GM04504 (cell line): ENCODE results near the gene SLC19A3.
A peak's percentile ranks its signal among the peaks of the same experiment; 100 is the strongest.
"Not testable (repeated sequence)": the region's sequence is repeated elsewhere in the genome, so short reads cannot be mapped to it uniquely, and the experiment has no call there.

Experiments used
- DNase-seq: peaks from one replicate; pipeline ENCODE4 v3.0.0-alpha.2; 2012; ENCODE audit warnings: low read depth

SLC19A3 gene

DNA sequence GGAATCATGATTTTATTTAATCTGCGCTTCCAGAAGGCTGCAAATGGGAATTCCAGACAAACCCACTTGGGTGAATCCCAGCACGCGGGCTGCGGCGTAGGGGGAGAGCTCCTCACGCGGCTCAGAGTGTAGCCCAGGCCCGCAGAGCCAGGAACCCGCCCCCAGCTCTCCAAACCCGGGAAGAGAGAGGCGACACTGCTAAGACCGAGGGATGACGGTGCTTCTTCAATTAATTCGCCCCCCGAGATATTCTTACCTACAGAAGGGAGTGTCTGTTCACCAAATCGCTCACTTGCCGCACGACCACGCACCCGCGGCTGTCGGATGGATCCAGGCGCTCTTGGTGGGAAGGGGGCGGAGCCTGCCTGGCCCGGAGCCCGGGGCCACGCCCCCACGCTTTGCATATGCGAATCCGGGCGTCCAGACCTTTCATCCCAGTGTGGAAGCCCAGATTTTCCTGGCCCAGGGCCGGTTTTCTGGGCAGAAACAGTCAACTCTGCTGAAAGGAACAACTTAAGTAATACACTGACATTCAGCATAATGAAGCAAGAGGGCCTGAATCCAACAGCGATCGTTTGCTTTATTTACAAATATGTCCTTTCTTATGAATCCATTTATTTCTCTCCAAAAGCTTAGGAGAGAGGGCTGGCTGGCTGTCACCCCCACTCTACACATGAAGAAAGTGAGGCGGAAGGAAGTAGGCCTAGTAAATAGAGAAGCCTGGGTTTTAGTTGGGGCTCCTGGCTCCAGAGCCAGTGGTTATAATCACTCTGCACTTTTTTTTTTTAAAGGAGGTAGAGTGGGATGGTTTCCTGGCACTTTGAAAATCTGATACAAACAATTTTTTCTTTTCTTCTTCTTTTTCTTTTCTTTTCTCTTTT is at the start of gene SLC19A3:
Gene SLC19A3 (minus strand): TSS at position 342 of the 881 bp plus-strand sequence. CDS start 15,710 bp downstream, outside the sequence.
- peak; percentile 34 for DNase-seq

GRCh38 chr2:227766373-227766883 is 48.6 kb upstream of the SLC19A3 start:
- peak; percentile 39 for DNase-seq

DNA sequence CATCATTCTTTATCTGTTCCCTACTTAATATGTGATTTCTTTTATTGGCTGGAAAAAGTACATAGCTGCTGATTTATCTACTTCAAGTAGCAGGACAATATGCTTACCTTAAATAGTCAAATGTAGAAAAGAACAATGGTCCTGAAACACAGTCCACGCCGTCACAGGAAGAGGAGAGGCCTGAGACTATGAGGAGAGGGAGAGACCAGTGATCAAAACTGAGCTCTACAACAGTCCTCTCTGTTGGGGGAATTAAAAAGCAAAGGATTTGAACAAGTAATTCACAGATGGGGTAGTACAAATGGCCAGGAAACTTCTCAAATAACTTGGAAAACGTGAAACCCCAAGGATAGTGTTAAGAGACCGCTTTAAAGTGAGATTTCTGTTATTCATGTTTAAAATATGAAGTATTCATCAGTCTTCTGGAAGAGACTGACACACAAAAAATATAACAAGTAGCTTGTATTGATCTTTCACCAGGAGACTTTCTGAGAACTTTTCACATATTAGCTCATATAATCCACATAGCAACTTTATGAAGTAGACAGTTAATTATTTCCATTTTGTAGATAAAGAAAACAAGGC is 48.1 kb upstream of the SLC19A3 start:
- no peak for DNase-seq

DNA sequence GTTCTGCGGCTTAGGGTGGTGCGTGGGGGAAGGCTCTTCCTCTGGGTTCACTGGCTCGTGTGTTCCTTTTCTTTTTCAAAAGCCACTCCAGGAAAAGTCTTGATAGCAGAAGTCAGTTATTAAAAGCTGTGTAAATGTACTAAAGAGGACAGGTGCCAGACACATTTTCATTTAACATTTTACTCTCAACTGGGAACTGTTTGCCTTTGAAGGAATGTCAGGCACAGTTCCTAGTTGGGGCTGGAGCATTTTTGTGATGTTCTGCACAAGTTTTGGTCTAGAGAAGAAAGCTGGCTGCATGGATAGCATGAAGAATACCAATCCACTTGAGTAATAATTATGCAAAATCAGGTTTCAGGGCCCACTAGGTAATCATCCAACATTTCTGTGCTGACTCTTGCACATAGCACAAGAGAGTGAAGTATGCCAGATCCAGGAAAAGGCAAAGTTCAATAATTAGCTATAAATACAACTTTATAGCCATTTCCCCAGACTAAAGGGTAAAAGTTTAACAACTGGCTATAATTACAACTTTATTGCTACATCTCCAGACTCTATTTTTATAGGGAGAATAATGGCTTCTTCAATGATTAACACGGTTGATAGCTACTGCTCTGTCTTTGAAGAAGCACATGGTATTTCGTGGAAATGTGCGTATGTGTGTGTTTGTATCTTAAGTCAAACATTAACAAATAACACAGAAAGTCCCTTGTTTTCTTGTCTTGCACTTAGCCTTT is 44.1 kb upstream of the SLC19A3 start:
- no peak for DNase-seq

DNA sequence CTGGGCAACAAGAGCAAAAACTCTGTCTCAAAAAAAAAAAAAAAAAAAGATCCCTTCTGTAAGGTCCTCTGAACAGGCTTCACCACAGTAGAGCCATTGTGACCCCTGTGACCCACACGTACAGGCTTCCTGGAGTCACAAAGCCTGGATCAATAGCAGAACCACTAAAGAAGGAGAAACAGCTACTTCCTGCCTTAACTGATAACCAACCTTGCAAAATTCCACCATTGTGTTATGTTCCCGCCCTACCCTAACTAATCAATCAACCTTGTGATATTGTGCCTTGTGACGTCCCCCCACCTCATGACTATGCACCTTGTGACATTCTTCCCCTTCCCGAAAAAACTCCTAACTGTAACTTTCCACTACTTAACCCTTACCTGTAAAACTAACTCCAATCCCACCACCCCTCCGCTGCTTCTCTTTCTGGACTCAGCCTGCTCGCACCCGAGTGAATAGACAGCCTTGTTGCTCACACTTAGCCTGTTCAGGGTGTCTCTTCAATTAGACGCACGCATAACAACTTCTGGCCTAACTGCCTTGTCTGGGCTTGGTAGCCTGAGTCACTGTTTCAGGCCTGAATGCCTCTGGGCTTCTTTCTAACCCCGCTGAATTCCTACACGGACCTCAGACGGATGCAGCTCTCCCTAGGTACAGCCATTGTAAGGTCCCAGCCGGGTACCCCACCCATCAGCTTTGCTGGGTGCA is 41.7 kb upstream of the SLC19A3 start:
- DNase-seq: no peak

GRCh38 chr2:227756261-227756660 is 38.4 kb upstream of the SLC19A3 start:
- DNase-seq: not testable (repeated sequence)

- DNase-seq: no peak
These were observed 30.3 kb upstream of the SLC19A3 start for GRCh38 chr2:227748079-227748478.

DNA sequence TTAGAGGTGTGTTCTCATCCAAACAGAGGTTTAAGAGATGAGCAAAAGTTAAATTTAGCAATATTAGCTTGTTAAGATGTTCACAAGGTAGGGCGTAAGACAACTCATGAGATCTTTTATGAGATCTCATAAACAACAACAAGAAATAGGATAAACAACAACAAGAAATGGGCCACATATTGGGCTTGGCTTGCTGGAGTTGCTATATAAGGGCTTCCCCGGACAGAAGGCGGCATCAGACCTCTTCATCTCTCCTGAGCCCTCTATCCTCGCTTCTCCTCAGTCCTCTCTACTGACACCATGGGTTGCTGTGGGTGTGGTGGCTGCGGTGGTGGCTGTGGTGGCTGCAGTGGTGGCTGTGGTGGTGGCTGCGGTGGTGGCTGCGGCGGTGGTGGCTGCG is 27.8 kb upstream of the SLC19A3 start, which contains the start of gene SCYGR8:
Gene SCYGR8 (plus strand): TSS at position 301 of the 400 bp plus-strand sequence. CDS start 0 bp downstream, at position 301.
- DNase-seq: no peak

DNA sequence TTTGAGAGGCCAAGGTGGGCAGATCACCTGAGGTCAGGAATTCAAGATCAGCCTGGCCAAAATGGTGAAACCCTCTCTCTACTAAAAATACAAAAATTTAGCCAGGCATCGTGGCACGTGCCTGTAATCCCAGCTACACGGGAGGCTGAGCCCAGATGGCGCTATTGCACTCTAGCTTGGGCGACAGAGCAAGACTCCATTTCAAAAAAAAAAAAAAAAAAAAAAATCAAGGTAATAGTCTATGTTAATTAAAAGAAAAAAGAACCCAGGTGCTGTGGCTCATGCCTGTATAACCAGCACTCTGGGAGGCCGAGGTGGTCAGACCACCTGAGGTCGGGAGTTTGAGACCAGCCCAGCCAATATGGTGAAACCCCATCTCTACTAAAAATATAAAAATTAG is 22.9 kb upstream of the SLC19A3 start:
- DNase-seq: not testable (repeated sequence)

- no peak for DNase-seq
These were observed 21.5 kb upstream of the SLC19A3 start for GRCh38 chr2:227739351-227739750.

DNA sequence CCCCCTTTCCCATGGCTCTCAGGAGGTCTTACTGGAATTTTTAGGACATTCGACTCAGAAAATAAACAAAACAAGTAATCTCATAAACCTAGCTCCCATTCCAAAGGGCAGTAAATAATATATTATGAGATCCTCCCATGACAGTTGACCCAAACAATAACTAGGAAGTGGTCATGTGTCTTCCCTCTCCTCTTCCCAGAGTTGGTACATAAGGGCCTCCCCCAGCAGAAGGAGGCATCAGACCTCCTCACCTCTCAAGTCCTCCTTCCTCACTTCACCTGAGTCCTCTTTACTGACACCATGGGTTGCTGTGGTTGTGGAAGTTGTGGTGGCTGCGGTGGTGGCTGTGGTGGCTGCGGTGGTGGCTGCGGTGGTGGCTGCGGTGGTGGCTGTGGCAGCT is 10.2 kb upstream of the SLC19A3 start, which contains the start of gene SCYGR7:
Gene SCYGR7 (plus strand): TSS at position 301 of the 400 bp plus-strand sequence. CDS start 0 bp downstream, at position 301.
- no peak for DNase-seq

DNA sequence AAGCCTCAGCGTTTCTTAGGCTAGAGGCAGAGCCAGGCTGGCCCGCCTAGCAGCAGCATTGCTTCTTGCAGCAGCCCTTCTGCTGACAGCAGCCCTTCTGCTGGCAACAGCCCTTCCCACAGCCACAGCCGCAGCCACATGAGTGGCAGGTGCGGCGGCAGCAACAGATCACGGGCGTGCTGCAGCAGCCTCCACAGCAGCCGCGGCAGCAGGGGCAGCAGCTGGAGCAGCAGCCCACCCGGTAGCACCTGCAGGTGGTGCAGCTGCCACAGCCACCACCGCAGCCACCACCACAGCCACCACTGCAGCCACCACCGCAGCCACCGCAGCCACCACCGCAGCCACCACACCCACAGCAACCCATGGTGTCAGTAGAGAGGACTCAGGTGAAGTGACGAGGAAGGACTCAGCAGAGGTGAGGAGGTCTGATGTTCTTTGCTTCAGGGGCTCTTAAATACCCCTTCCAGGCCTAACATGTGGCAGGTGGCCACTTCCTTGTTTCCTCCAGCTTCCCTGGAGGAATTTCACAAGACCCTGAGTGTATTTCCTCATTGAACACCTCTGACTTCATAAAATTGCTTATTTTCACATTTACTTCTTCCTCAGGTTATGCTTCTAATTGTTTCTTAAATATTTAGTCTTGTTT is 6.7 kb upstream of the SLC19A3 start, which contains the start of gene SCYGR6:
Gene SCYGR6 (minus strand): TSS at position 364 of the 646 bp plus-strand sequence. CDS start 0 bp downstream, at position 364.
- DNase-seq: no peak

DNA sequence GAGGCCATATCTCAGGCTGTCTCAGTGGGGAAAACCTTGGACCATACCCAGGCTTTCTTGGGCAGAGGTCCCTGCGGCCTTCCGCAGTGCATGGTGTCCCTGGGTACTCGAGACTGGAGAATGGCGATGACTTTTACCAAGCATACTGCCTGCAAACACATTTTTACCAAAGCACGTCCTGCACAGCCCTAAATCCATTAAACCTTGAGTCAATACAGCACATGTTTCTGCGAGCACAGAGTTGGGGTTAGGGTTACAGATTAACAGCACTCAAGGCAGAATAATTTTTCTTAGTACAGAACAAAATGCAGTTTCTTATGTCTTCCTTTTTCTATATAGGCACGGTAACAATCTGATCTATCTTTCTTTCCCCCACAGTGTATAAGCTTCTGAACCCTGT is 5.0 kb upstream of the SLC19A3 start:
- not testable (repeated sequence) for DNase-seq

DNA sequence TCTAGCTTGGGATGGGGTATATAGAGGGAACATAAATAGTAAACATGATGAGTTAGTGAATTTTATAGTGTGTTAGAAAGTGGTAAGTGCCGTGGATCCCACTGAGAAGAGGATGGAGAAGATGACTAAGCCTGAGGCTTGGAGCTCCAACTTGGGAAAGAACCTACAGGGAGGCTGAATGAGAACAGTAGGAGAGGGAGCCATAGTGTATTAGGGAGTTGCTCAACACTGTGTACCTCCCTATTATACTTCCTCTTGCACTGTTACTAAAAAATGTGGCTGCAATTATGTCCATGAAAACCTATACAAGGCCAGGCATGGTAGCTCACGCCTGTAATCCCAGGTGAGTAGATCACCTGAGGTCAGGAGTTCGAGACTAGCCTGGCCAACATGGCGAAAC is 2.9 kb upstream of the SLC19A3 start:
- no peak for DNase-seq

GRCh38 chr2:227719641-227720040 is 1.8 kb upstream of the SLC19A3 start:
- DNase-seq: no peak

DNA sequence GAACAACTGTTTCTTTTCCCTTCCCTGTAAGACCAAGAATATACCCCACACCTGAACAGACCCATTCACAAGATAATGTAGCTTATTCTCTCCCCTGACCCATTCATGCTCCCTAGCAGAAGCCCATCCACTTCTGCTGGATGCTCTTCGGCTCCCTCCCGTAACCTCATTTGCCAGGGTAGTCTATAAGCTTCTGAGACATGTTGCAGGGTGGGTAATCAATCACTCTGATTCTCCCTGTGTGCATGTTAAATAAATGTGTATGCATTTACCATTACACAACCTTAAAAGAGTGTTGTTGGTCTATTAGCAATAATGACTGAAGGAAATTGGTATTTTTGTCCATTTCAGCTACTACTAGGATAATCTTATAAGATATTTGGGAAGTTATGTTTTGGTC is 1.3 kb downstream of the SLC19A3 start:
- no peak for DNase-seq

GRCh38 chr2:227713291-227713690 is 4.5 kb downstream of the SLC19A3 start:
- no peak for DNase-seq

- no peak for DNase-seq
These were observed 6.8 kb downstream of the SLC19A3 start for GRCh38 chr2:227710986-227711385.

DNA sequence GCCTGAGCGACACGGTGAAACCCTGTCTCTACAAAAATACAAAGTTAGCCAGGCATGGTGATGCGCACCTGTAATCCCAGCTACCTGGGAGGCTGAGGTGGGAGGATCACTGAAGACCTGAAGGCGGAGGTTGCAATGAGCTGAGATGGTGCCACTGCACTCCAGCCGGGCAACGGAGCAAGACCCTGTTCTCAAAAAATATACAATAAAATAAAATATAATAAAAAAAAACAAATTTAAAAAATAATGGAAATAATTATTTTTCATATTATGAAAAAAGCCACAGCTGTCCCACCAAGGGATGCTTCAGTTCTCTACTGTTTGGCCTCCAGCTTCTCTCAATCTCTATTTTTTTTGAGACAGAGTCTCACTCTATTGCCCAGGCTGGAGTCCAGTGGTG is 10.4 kb downstream of the SLC19A3 start:
- no peak for DNase-seq

DNA sequence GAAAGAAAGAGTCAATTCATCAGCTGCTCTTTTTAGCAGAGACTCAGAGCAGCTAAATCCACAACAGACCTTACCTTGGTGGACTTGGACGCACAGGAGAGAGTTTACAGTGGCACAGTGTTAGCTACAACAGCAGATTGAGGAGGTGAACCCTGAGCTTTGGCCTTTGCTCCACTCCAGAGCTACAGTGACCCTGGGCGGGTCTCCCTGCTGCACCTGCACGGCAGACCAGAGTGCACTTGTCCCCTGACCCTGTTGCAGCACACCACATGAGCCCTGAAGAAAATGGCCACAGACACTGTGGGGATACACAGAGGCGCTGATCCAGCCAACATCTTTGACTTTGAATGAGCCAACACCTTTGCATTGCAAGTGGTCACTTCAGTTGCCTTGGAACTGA is 11.0 kb downstream of the SLC19A3 start:
- no peak for DNase-seq

- DNase-seq: no peak
These were observed 13.9 kb downstream of the SLC19A3 start for GRCh38 chr2:227703961-227704360.
